HepG2 (cell line): Measurements from ENCODE around the gene SLC16A3. TPM values are rescaled to one million over a fixed set of nuclear protein-coding genes. Genes with fewer than 3 reads are reported as not detected.

Experiments
- ARID2 ChIP-seq: sonication (generic); formaldehyde crosslinking; IDR thresholded peaks from 2 replicates; pipeline ENCODE4 v1.8.1; 2022; ENCODE audit warnings: mild to moderate bottlenecking, missing genetic modification reagents, borderline replicate concordance
- DRAP1 ChIP-seq: IDR thresholded peaks from 2 replicates; pipeline ENCODE4 v1.6.1; 2016; ENCODE audit warnings: missing genetic modification reagents, missing compliant biosample characterization
- E2F5 ChIP-seq: sonication (generic); formaldehyde crosslinking; conservative IDR thresholded peaks from 2 replicates; pipeline ENCODE4 v1.4.0; 2020; ENCODE audit warnings: missing genetic modification reagents
- GLI4 ChIP-seq: sonication (generic); formaldehyde crosslinking; IDR thresholded peaks from 2 replicates; pipeline ENCODE4 v1.5.1; 2020; ENCODE audit warnings: missing genetic modification reagents, mild to moderate bottlenecking, moderate library complexity, borderline replicate concordance
- HNF1B ChIP-seq: sonication (generic); formaldehyde crosslinking; IDR thresholded peaks from 2 replicates; pipeline ENCODE4 v1.5.1; 2020; ENCODE audit warnings: mild to moderate bottlenecking, moderate library complexity, missing genetic modification reagents
- MAFG ChIP-seq: sonication (generic); formaldehyde crosslinking; IDR thresholded peaks from 2 replicates; pipeline ENCODE4 v1.5.1; 2020; ENCODE audit warnings: mild to moderate bottlenecking, missing genetic modification reagents
- MED13 ChIP-seq: sonication (generic); formaldehyde crosslinking; IDR thresholded peaks from 2 replicates; pipeline ENCODE4 v1.5.0; 2020; ENCODE audit warnings: missing genetic modification reagents
- MXD4 ChIP-seq: IDR thresholded peaks from 2 replicates; pipeline ENCODE4 v1.6.1; 2016; ENCODE audit warnings: mild to moderate bottlenecking, missing biosample characterization, missing genetic modification reagents
- MXI1 ChIP-seq: IDR thresholded peaks from 3 replicates; pipeline ENCODE4 v1.6.1; 2012; ENCODE audit warnings: low read depth, low read length, inconsistent platforms, borderline replicate concordance
- NCOA2 ChIP-seq: sonication (generic); formaldehyde crosslinking; IDR thresholded peaks from 2 replicates; pipeline ENCODE4 v1.8.0; 2022; ENCODE audit warnings: inconsistent platforms
- REPIN1 ChIP-seq: sonication (generic); formaldehyde crosslinking; IDR thresholded peaks from 2 replicates; pipeline ENCODE4 v1.8.0; 2022; ENCODE audit warnings: missing genetic modification reagents, low read depth, mild to moderate bottlenecking, borderline replicate concordance
- RORA ChIP-seq: sonication (generic); formaldehyde crosslinking; IDR thresholded peaks from 2 replicates; pipeline ENCODE4 v1.5.0; 2020; ENCODE audit warnings: mild to moderate bottlenecking, missing genetic modification reagents, moderate library complexity
- SMAD9 ChIP-seq: sonication (generic); formaldehyde crosslinking; IDR thresholded peaks from 2 replicates; pipeline ENCODE4 v1.5.1; 2020; ENCODE audit warnings: mild to moderate bottlenecking, missing genetic modification reagents
- SUZ12 ChIP-seq: fragments of 150-350 bp; IDR thresholded peaks from 2 replicates; pipeline ENCODE4 v1.6.1; 2014; ENCODE audit warnings: low read depth, low read length
- TEAD3 ChIP-seq: optimal IDR thresholded peaks from 2 replicates; pipeline ENCODE3; 2016; ENCODE audit warnings: borderline replicate concordance
- ZNF18 ChIP-seq: sonication (generic); formaldehyde crosslinking; IDR thresholded peaks from 2 replicates; pipeline ENCODE4 v1.8.0; 2022; ENCODE audit warnings: mild to moderate bottlenecking, missing genetic modification reagents; ENCODE audit not compliant: insufficient replicate concordance
- ZNF20 ChIP-seq: sonication (generic); formaldehyde crosslinking; IDR thresholded peaks from 2 replicates; pipeline ENCODE4 v1.4.0; 2020; ENCODE audit warnings: mild to moderate bottlenecking, moderate library complexity, missing genetic modification reagents
- ZNF230 ChIP-seq: sonication (generic); formaldehyde crosslinking; IDR thresholded peaks from 2 replicates; pipeline ENCODE4 v1.4.0; 2020; ENCODE audit warnings: mild to moderate bottlenecking, missing genetic modification reagents
- ZNF292 ChIP-seq: sonication (generic); formaldehyde crosslinking; IDR thresholded peaks from 2 replicates; pipeline ENCODE4 v1.8.1; 2022; ENCODE audit warnings: mild to moderate bottlenecking, low read depth, missing genetic modification reagents, borderline replicate concordance
- ZNF749 ChIP-seq: sonication (generic); formaldehyde crosslinking; IDR thresholded peaks from 2 replicates; pipeline ENCODE4 v1.8.0; 2022; ENCODE audit warnings: mild to moderate bottlenecking, missing genetic modification reagents, moderate library complexity, borderline replicate concordance
- ZNF788 ChIP-seq: sonication (generic); formaldehyde crosslinking; IDR thresholded peaks from 2 replicates; pipeline ENCODE4 v1.5.0; 2020; ENCODE audit warnings: mild to moderate bottlenecking, missing genetic modification reagents, borderline replicate concordance
- ZNF879 ChIP-seq: sonication (generic); formaldehyde crosslinking; IDR thresholded peaks from 2 replicates; pipeline ENCODE4 v1.8.1; 2023; ENCODE audit warnings: missing genetic modification reagents
- polyA plus RNA-seq, 8 experiments: library from polyadenylated mRNA; depleted of rRNA in 3 of 8; stranded (reverse) in 7 of 8; unstranded in 1 of 8; fragments of >200 nt; fragmentation: Illumina TruSeq in 4 of 8; extraction: Trizol in 4 of 8; gene quantifications; 2 replicates each; pipeline versions ENCODE4 v1.2.1 to v1.2.3, GENCODE V29; 2011 to 2016; ENCODE audit warnings: low read depth in 4 of 8, missing spikeins in 1 of 8, mixed read lengths in 1 of 8; ENCODE audit not compliant: insufficient read depth in 1 of 8
- total RNA-seq, 5 experiments: library from RNA; depleted of rRNA; stranded (reverse); fragments of >200 nt; fragmentation: Illumina TruSeq; extraction: Trizol; gene quantifications; 2 replicates each; pipeline ENCODE4 v1.2.3, GENCODE V29; 2016; ENCODE audit warnings: low read depth in 1 of 5
- TF ChIP-seq, protein P1 (sequence below): sonication (generic); formaldehyde crosslinking; IDR thresholded peaks from 2 replicates; pipeline ENCODE4 v1.4.0; 2020; ENCODE audit warnings: mild to moderate bottlenecking, missing genetic modification reagents
- TF ChIP-seq, protein P2 (sequence below): sonication (generic); formaldehyde crosslinking; IDR thresholded peaks from 2 replicates; pipeline ENCODE4 v1.5.0; 2020; ENCODE audit warnings: missing genetic modification reagents

Gene SLC16A3
- total and polyA plus RNA-seq, 2 of the 13 experiments (the other 11 are each of a cell fraction or from before 2014, with no cell fraction given), result 242 to 349 TPM

- peak; percentile 47 for TF ChIP-seq DRAP1 (CRISPR knock-in tag)
- TF ChIP-seq E2F5 (CRISPR knock-in tag), result no peak
- TF ChIP-seq SUZ12, result no peak
- TF ChIP-seq MED13 (CRISPR knock-in tag), result peak; percentile 79; the same call in 1 of the 2 replicates
- TF ChIP-seq ZNF230 (CRISPR knock-in tag), result peak; percentile 83; the same call in 1 of the 2 replicates
- TF ChIP-seq ZNF292 (CRISPR knock-in tag), result no peak; the same call in 1 of the 2 replicates
- TF ChIP-seq SMAD9 (CRISPR knock-in tag), result no peak
- no peak; the same call in 1 of the 2 replicates for TF ChIP-seq ZNF20 (CRISPR knock-in tag)
- TF ChIP-seq MXI1, result peak; percentile 74; the same call in 1 of the 3 replicates
- TF ChIP-seq, protein P1, sequence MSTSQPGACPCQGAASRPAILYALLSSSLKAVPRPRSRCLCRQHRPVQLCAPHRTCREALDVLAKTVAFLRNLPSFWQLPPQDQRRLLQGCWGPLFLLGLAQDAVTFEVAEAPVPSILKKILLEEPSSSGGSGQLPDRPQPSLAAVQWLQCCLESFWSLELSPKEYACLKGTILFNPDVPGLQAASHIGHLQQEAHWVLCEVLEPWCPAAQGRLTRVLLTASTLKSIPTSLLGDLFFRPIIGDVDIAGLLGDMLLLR, result peak; percentile 79
- TF ChIP-seq ZNF18 (CRISPR knock-in tag), result peak; percentile 17
- no peak for TF ChIP-seq ARID2 (CRISPR knock-in tag)
- TF ChIP-seq ZNF879 (CRISPR knock-in tag), result no peak
- TF ChIP-seq MAFG (CRISPR knock-in tag), result no peak
- TF ChIP-seq, protein P2, sequence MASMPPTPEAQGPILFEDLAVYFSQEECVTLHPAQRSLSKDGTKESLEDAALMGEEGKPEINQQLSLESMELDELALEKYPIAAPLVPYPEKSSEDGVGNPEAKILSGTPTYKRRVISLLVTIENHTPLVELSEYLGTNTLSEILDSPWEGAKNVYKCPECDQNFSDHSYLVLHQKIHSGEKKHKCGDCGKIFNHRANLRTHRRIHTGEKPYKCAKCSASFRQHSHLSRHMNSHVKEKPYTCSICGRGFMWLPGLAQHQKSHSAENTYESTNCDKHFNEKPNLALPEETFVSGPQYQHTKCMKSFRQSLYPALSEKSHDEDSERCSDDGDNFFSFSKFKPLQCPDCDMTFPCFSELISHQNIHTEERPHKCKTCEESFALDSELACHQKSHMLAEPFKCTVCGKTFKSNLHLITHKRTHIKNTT, result peak; percentile 96; the same call in 1 of the 2 replicates
- TF ChIP-seq ZNF788 (CRISPR knock-in tag), result peak; percentile 58; the same call in 1 of the 2 replicates
- no peak; the same call in 1 of the 2 replicates for TF ChIP-seq REPIN1
- TF ChIP-seq MXD4, result no peak
- peak; percentile 45; the same call in 1 of the 2 replicates for TF ChIP-seq NCOA2 (CRISPR knock-in tag)
- TF ChIP-seq HNF1B (CRISPR knock-in tag), result peak; percentile 68
- peak; percentile 66 for TF ChIP-seq TEAD3
- TF ChIP-seq ZNF749, result peak; percentile 67
- TF ChIP-seq RORA, result no peak
- TF ChIP-seq GLI4 (CRISPR knock-in tag), result peak; percentile 94; the same call in 1 of the 2 replicates
These were observed 12.5 kb downstream of the SLC16A3 start (continued) for GRCh38 chr17:82241183-82241925.
